ENCODE results near the gene DRC1.

GRCh38 chr2:26359886-26360473, 41.7 kb upstream of the DRC1 start:
- TF ChIP-seq POLR2AphosphoS5 (IDR thresholded peaks at IDR 0.05) (no peak), EZH2 (IDR thresholded peaks at IDR 0.05; ENCODE audit: borderline replicate concordance, insufficient read depth, low read length, poor library complexity, severe bottlenecking) (no peak), REST (IDR thresholded peaks at IDR 0.05; ENCODE audit: borderline replicate concordance) (no peak), EP300 (conservative IDR thresholded peaks at IDR 0.05; ENCODE audit: poor library complexity, severe bottlenecking) (no peak)

All from neural cell (in vitro differentiated cells).